K562 (cell line): Measurements from ENCODE around the gene DOCK4. TPM values are rescaled to one million over a fixed set of nuclear protein-coding genes. Genes with fewer than 3 reads are reported as not detected.

ENCODE experiments used
- ATAC-seq: fragments of 200-7000 bp; cut with Tn5 transposase; 3 replicates; pipeline ENCODE4 v1.9.1; 2020; ENCODE audit warnings: moderate library complexity
- BruUV-seq: library from RNA; stranded (reverse); fragments of 400-500 nt; replicated peaks from 2 replicates; lab custom pipeline; 2021; lab: Mats Ljungman, UMichigan
- CTCF ChIA-PET: fragments of 300-600 bp; formaldehyde crosslinking; extraction: SDS; loops from one replicate; lab custom pipeline; 2021; ENCODE audit warnings: low intra/inter-chr PET ratio; lab: Yijun Ruan, JAX
- POLR2A ChIA-PET: fragments of 300-600, 350-650 bp; sonication (Branson Sonifier 250); formaldehyde crosslinking; extraction: SDS; loops from one replicate; lab custom pipeline; 2021; ENCODE audit warnings: antibody characterized with exemption, inconsistent platforms; lab: Yijun Ruan, JAX
- DNase-seq, 4 experiments: peaks; one replicate each; pipeline versions ENCODE4 v3.0.0 to v3.0.0-alpha.2; 2011 to 2018; ENCODE audit warnings: low spot score in 3 of 4, mixed read lengths in 3 of 4; ENCODE audit errors: extremely low read depth in 1 of 4
- FAIRE-seq: peaks from 2 replicates; lab custom pipeline; 2011; peaks lifted over from hg19 to GRCh38; lab: Jason Lieb, UNC
- H2AFZ ChIP-seq: 2 replicates; pipeline ENCODE4 v1.6.0; 2011; ENCODE audit warnings: low read depth, low read length, control low read depth, inconsistent platforms
- H3K27ac ChIP-seq: fragments of 200-600 bp; 3 replicates; pipeline ENCODE4 v1.8.0; 2011; ENCODE audit warnings: low read depth, mild to moderate bottlenecking, control low read depth, inconsistent platforms, low read length, moderate library complexity, mixed read lengths; ENCODE audit errors: extremely low read depth
- H3K27me3 ChIP-seq, 2 experiments: fragments of 300-600 bp in 1 of 2; 2 replicates in 1 of 2; 3 replicates in 1 of 2; pipeline versions ENCODE4 v1.6.0 to v1.8.0; 2011; ENCODE audit warnings: inconsistent platforms in 2 of 2, low read length in 2 of 2, mild to moderate bottlenecking in 1 of 2, mixed read lengths in 1 of 2, moderate library complexity in 1 of 2; ENCODE audit not compliant: control insufficient read depth in 2 of 2, insufficient read depth in 2 of 2
- H3K36me3 ChIP-seq: fragments of 300-600 bp; 3 replicates; pipeline ENCODE4 v1.8.0; 2011; ENCODE audit warnings: mild to moderate bottlenecking, low read length, inconsistent platforms; ENCODE audit not compliant: control insufficient read depth, insufficient read depth
- H3K4me1 ChIP-seq, 2 experiments: fragments of 200-600 bp in 1 of 2; replicated peaks in 1 of 2; 2 replicates in 1 of 2; 3 replicates in 1 of 2; pipeline versions ENCODE4 v1.5.1 to v1.8.0; 2011; ENCODE audit warnings: inconsistent platforms in 2 of 2, low read length in 2 of 2, mild to moderate bottlenecking in 1 of 2, mixed read lengths in 1 of 2, moderate library complexity in 1 of 2; ENCODE audit not compliant: control insufficient read depth in 2 of 2, insufficient read depth in 2 of 2
- H3K4me2 ChIP-seq: 2 replicates; pipeline ENCODE4 v1.6.1; 2011; ENCODE audit warnings: low read length, control low read depth, inconsistent platforms, mixed read lengths; ENCODE audit not compliant: insufficient read depth
- H3K4me3 ChIP-seq: fragments of 200-600 bp; sonication (generic), shearing (Covaris generic); 2 replicates; pipeline ENCODE4 v1.5.1; 2016; ENCODE audit warnings: control low read depth, inconsistent platforms
- H3K79me2 ChIP-seq: fragments of 200-600 bp; 3 replicates; pipeline ENCODE4 v1.8.0; 2011; ENCODE audit warnings: low read length, inconsistent platforms; ENCODE audit not compliant: control insufficient read depth, insufficient read depth
- H3K9ac ChIP-seq, 2 experiments: 2 replicates each; pipeline versions ENCODE4 v1.6.0 to v1.6.1; 2011; ENCODE audit warnings: low read depth in 2 of 2, low read length in 2 of 2, control low read depth in 1 of 2, inconsistent platforms in 1 of 2, mild to moderate bottlenecking in 1 of 2, mixed read lengths in 1 of 2; ENCODE audit not compliant: insufficient read depth in 1 of 2
- H3K9me1 ChIP-seq: one replicate; pipeline ENCODE4 v1.6.0; 2011; ENCODE audit warnings: inconsistent platforms, mild to moderate bottlenecking, low read length, moderate library complexity; ENCODE audit not compliant: control insufficient read depth, insufficient read depth
- H3K9me3 ChIP-seq: replicated peaks from 2 replicates; pipeline ENCODE4 v1.5.1; 2011; ENCODE audit warnings: low read depth, low read length, inconsistent platforms; ENCODE audit not compliant: control insufficient read depth, insufficient read depth
- H4K20me1 ChIP-seq: replicated peaks from 2 replicates; pipeline ENCODE4 v1.6.1; 2011; ENCODE audit warnings: low read length, inconsistent platforms, mixed read lengths; ENCODE audit not compliant: control insufficient read depth, insufficient read depth
- ATF4 ChIP-seq: fragments of 450-650 bp; formaldehyde crosslinking; IDR thresholded peaks from 2 replicates; pipeline ENCODE4 v1.4.0; 2022; ENCODE audit warnings: mild to moderate bottlenecking, moderate library complexity
- ETV6 ChIP-seq, 3 experiments: fragments of 150-350 bp in 1 of 3; sonication (generic) in 1 of 3; formaldehyde crosslinking in 1 of 3; IDR thresholded peaks; 2 replicates each; pipeline versions ENCODE4 v1.6.1 to v1.8.0; 2014 to 2022; ENCODE audit warnings: borderline replicate concordance in 2 of 3, low read depth in 2 of 3, antibody characterized with exemption in 1 of 3, low read length in 1 of 3, mild to moderate bottlenecking in 1 of 3, missing genetic modification reagents in 1 of 3
- KAT2B ChIP-seq: IDR thresholded peaks from one replicate; pipeline ENCODE4 v1.6.1; 2012; ENCODE audit warnings: low read depth, mild to moderate bottlenecking, control low read depth, inconsistent platforms, low read length, moderate library complexity
- PPARD ChIP-seq: fragments of 250-450 bp; sonication (Bioruptor Pico); IDR thresholded peaks from 2 replicates; pipeline ENCODE4 v1.8.0; 2022; ENCODE audit warnings: inconsistent platforms, mild to moderate bottlenecking, moderate library complexity
- RBM17 ChIP-seq: fragments of 200-400 bp; formaldehyde crosslinking; IDR thresholded peaks from 2 replicates; pipeline ENCODE4 v1.6.1; 2017; ENCODE audit warnings: low read depth, mild to moderate bottlenecking, low read length, borderline replicate concordance
- STAG1 ChIP-seq: sonication (generic); formaldehyde crosslinking; IDR thresholded peaks from 2 replicates; pipeline ENCODE4 v1.5.0; 2020; ENCODE audit warnings: missing genetic modification reagents, borderline replicate concordance
- TEAD1 ChIP-seq, 2 experiments: fragments of 450-650 bp in 1 of 2; sonication (generic) in 1 of 2; formaldehyde crosslinking; IDR thresholded peaks; 2 replicates each; pipeline versions ENCODE4 v1.4.0 to v1.8.0; 2020 to 2022; ENCODE audit warnings: mild to moderate bottlenecking in 2 of 2, missing genetic modification reagents in 1 of 2
- ZBTB8A ChIP-seq: fragments of 450-650 bp; IDR thresholded peaks from 2 replicates; pipeline ENCODE4 v1.6.1; 2018; ENCODE audit warnings: mild to moderate bottlenecking, moderate library complexity; ENCODE audit not compliant: partially characterized antibody
- ZNF124 ChIP-seq: sonication (generic); formaldehyde crosslinking; IDR thresholded peaks from 2 replicates; pipeline ENCODE4 v1.8.1; 2022; ENCODE audit warnings: missing genetic modification reagents
- ZNF408 ChIP-seq: fragments of 250-450 bp; sonication (Bioruptor Pico); IDR thresholded peaks from 2 replicates; pipeline ENCODE4 v1.4.0; 2020; ENCODE audit warnings: low read depth, mild to moderate bottlenecking, moderate library complexity
- WGBS: fragments of 100-300 bp; shearing (Covaris generic); methylation state at CpG from one replicate; pipeline ENCODE4 v1.1.6; 2016; ENCODE audit warnings: low coverage, mixed read lengths; ENCODE audit not compliant: insufficient coverage; ENCODE audit errors: missing lambda C conversion rate; 5-methylcytosine and 5-hydroxymethylcytosine counted together
- in situ Hi-C: fragments of 300-500 bp; cut with MboI; formaldehyde crosslinking; loops from 4 replicates; pipeline ENCODE4 v1.15.0; 2018; ENCODE audit warnings: inconsistent platforms, mixed read lengths
- intact Hi-C: fragments of 100-400 bp; cut with micrococcal nuclease; formaldehyde crosslinking; loops from 2 replicates; pipeline ENCODE4 v1.14.2; 2022
- polyA plus RNA-seq, 8 experiments: library from polyadenylated mRNA; depleted of rRNA in 4 of 8; stranded (reverse) in 5 of 8; unstranded in 3 of 8; fragments of >200 nt; fragmentation: Nextera tagmentation in 2 of 8; fragmentation: Illumina TruSeq in 1 of 8; extraction: Ambion mirVana in 2 of 8; extraction: Trizol in 1 of 8; gene quantifications; 2 replicates each; pipeline versions ENCODE4 v1.2.1 to v1.2.3, GENCODE V29; 2011 to 2014; ENCODE audit warnings: inconsistent platforms in 1 of 8, missing spikeins in 1 of 8
- total RNA-seq, 7 experiments: library from RNA; depleted of rRNA in 6 of 7; stranded (reverse); fragments of >200 nt in 6 of 7; fragmentation: Illumina TruSeq in 2 of 7; extraction: Trizol in 2 of 7; gene quantifications; 2 replicates each; pipeline versions ENCODE4 v1.2.1 to v1.2.3, GENCODE V29; 2011 to 2021; ENCODE audit warnings: low replicate concordance in 1 of 7

Gene DOCK4
- total and polyA plus RNA-seq, 9 of the 15 experiments (the other 6 are each of a cell fraction or from before 2014, with no cell fraction given): 0.42 to 5.7 (median 2.3) TPM

- H3K4me1 ChIP-seq: no peaks in the 10 kb centered on the region
- intact Hi-C loops: no loop called here
- no peaks in the 10 kb centered on the region for H3K9me3 ChIP-seq
- H3K27ac ChIP-seq: no peak overlapping the region
- WGBS: 1% methylated on average over 3 of the region's 3 CpGs
- ATAC-seq (no peak), DNase-seq (no peak), FAIRE-seq (no peak)
- H3K27me3 ChIP-seq: 0 out of 5 replicates have a peak, but pooled peaks cover 0 to 2% of the 10 kb centered on the region in 2 experiments
- no peaks in the 10 kb centered on the region for H3K9me1 ChIP-seq
- H3K4me3 ChIP-seq: no peak overlapping the region
- no TSS peak for BruUV-seq
- CTCF ChIA-PET: no interaction called here
- H2AFZ ChIP-seq: no peak overlapping the region
- H4K20me1 ChIP-seq: no peaks in the 10 kb centered on the region
- POLR2A ChIA-PET: no interaction called here
- no peaks in the 10 kb centered on the region for H3K79me2 ChIP-seq
- H3K9ac ChIP-seq: no peak overlapping the region
- H3K4me2 ChIP-seq: no peak overlapping the region
- in situ Hi-C loops: no loop called here
- no peaks in the 10 kb centered on the region for H3K36me3 ChIP-seq
- TF ChIP-seq ZBTB8A: no peak
- TF ChIP-seq ETV6 (IDR thresholded peaks at IDR 0.05; ENCODE audit: borderline replicate concordance in 1 of 2, low read depth in 2 of 2, low read length in 1 of 2): no peak
- TF ChIP-seq ETV6 (CRISPR knock-in tag; IDR thresholded peaks at IDR 0.05; ENCODE audit: borderline replicate concordance): no peak
- TF ChIP-seq TEAD1 (CRISPR knock-in tag; IDR thresholded peaks at IDR 0.05): no peak
- TF ChIP-seq ATF4 (CRISPR knock-in tag): no peak
- no peak for TF ChIP-seq PPARD (CRISPR knock-in tag)
- no peak for TF ChIP-seq ZNF408 (CRISPR knock-in tag)
- TF ChIP-seq KAT2B: no peak
- no peak for TF ChIP-seq STAG1 (CRISPR knock-in tag)
- no peak for TF ChIP-seq RBM17
- TF ChIP-seq ZNF124 (CRISPR knock-in tag): no peak
These were observed 84.9 kb downstream of the DOCK4 start for GRCh38 chr7:112121318-112121717.
